ENCODE results near the gene NKX2-2. TPM values are rescaled to one million over a fixed set of nuclear protein-coding genes. Genes with fewer than 3 reads are reported as not detected.

Gene NKX2-2
- total and polyA plus RNA-seq, 2 of the 8 experiments (the other 6 are each of a cell fraction or from before 2014, with no cell fraction given): not detected

DNA sequence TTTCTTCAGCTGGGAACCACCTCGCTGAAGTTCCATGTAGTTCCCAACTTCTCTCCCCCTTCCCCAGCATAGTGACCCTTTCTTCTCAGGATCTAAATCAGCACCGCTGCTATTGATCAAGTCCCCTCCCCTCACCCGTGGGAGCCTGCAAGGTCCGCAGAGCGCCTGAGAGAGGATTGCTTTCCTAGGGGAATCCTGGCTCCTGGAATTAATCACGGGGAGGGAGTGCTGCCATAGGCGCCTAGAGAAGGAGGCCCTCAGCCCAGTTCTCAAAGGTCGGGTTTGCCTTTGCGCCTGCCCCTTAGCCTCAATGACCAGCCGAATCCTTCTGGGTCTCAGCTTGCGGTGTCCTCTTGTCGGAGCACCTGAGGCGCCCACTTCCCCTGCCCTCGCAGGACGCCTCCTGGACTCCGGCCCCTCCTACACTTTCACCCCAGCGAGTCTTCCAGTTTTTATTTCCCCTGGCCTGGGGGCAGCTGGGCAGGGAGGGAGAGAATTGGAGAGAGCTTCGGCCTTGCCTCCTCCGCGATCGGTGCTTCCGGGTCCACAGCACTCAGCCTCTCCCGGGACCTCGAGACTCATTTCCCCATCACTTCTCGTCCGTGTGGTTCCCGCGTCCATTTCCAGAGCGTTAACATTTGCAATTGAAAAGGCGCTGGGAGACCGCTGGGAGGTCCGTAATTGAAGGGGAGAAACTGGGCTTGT, 3.1 kb upstream of the NKX2-2 start:
- Histone ChIP-seq H2BK120ac (replicated peaks; ENCODE audit: low read depth, low read length) (no peak overlapping the region), H2BK20ac (ENCODE audit: low read length) (peak overlapping the region; percentile 80), H2BK15ac (ENCODE audit: low read length) (peak overlapping the region; percentile 61; the same call in 1 of the 2 replicates), H3K4me3 (ENCODE audit: extremely low read depth in 1 of 4, insufficient read depth in 2 of 4, low read depth in 3 of 4, low read length in 4 of 4) (peak overlapping the region in 3 of 4 experiments; percentile 15 to 55 (median 23); a peak in 5 of 8 replicates), H2AK5ac (ENCODE audit: low read depth, low read length) (no peak overlapping the region), H3K9ac (replicated peaks in 1 of 4; ENCODE audit: extremely low read depth in 1 of 4, low read depth in 3 of 4, low read length in 3 of 4) (no peak overlapping the region), H3K18ac (ENCODE audit: extremely low read depth, low read length) (peak overlapping the region; percentile 24; the same call in 1 of the 2 replicates), H3K23me2 (ENCODE audit: low read depth, low read length) (peaks cover 13% of the 10 kb centered on the region; the same call in 1 of the 2 replicates), H4K91ac (replicated peaks; ENCODE audit: insufficient read length, low read length) (no peak overlapping the region), H3K27me3 (replicated peaks in 1 of 4; ENCODE audit: control insufficient read depth in 3 of 4, extremely low read depth in 1 of 4, insufficient read depth in 3 of 4, low read length in 3 of 4) (peaks cover 78 to 90% (median 86%) of the 10 kb centered on the region in 4 experiments), H2BK5ac (ENCODE audit: low read depth, low read length) (no peak overlapping the region; the same call in 1 of the 2 replicates), H3K23ac (ENCODE audit: insufficient read length) (no peak overlapping the region), H4K20me1 (replicated peaks in 1 of 2; ENCODE audit: control insufficient read depth in 1 of 2, insufficient read depth in 2 of 2, low read length in 2 of 2) (peaks cover 13 to 19% of the 10 kb centered on the region in 2 experiments), H3K27ac (ENCODE audit: low read depth, low read length) (no peak overlapping the region), H3K4me1 (replicated peaks in 1 of 4; ENCODE audit: control insufficient read depth in 3 of 4, insufficient read depth in 4 of 4, low read length in 3 of 4) (peaks cover 3 to 56% (median 32%) of the 10 kb centered on the region in 4 experiments), H3K79me2 (ENCODE audit: control insufficient read depth in 1 of 2, insufficient read depth in 2 of 2, low read length in 2 of 2) (no peaks in the 10 kb centered on the region), H3K36me3 (ENCODE audit: control insufficient read depth in 2 of 4, insufficient read depth in 4 of 4, low read length in 3 of 4) (no peaks in the 10 kb centered on the region; a peak in 1 of 8 replicates), H3K56ac (replicated peaks; ENCODE audit: insufficient read length, low read depth, low read length) (no peak overlapping the region), H2AFZ (ENCODE audit: low read length) (no peak overlapping the region), H3K4ac (replicated peaks; ENCODE audit: insufficient read length, low read depth, low read length) (no peak overlapping the region), H2BK12ac (ENCODE audit: low read depth, low read length) (peak overlapping the region; percentile 68; the same call in 1 of the 2 replicates), H4K5ac (ENCODE audit: insufficient read length, low read depth, low read length) (no peak overlapping the region), H3K9me3 (ENCODE audit: insufficient read depth in 2 of 2, low read depth in 1 of 2, low read length in 1 of 2) (no peaks in the 10 kb centered on the region), H3K4me2 (ENCODE audit: insufficient read depth in 1 of 2, low read depth in 2 of 2, low read length in 2 of 2) (peak overlapping the region; percentile 56 to 65), H4K8ac (ENCODE audit: extremely low read depth, insufficient read depth, low read length) (no peak overlapping the region; the same call in 1 of the 2 replicates), H3K79me1 (ENCODE audit: low read depth, low read length) (no peaks in the 10 kb centered on the region), H3K14ac (ENCODE audit: insufficient read length) (no peak overlapping the region)
- ChIA-PET CTCF (ENCODE audit: partially characterized antibody) (interaction anchor here (0.9 to 12.5 kb wide), 8 partner anchors 11 to 469 kb away, joined by 3 to 79 read pairs (median 8); no protein-coding TSS in a partner anchor), POLR2A (ENCODE audit: partially characterized antibody) (interaction anchor here (0.8 to 3.1 kb wide), 5 partner anchors 9 to 674 kb away, joined by 3 to 12 read pairs (median 3); no protein-coding TSS in a partner anchor)
- FAIRE-seq (no peak), DNase-seq (ENCODE audit: low read depth in 1 of 2, low spot score in 2 of 2) (peak in 1 of 2 experiments; percentile 69)
- WGBS, 2 experiments (ENCODE audit: extremely low coverage in 1 of 2, insufficient coverage in 1 of 2, insufficient read length in 1 of 2, insufficient replicate concordance in 2 of 2, low coverage in 1 of 2, low lambda C conversion rate in 2 of 2, missing lambda C conversion rate in 1 of 2): 1% methylated on average over 32 of the region's 32 CpGs; no CpG with 5 or more reads in 1 of the 2 experiments
- TF ChIP-seq POLR2AphosphoS5 (IDR thresholded peaks at IDR 0.05; ENCODE audit: low read depth, low read length) (no peak), E2F6 (IDR thresholded peaks at IDR 0.05) (no peak), GABPA (IDR thresholded peaks at IDR 0.05; ENCODE audit: borderline replicate concordance, insufficient read depth, low read length) (no peak), JUN (IDR thresholded peaks at IDR 0.05; ENCODE audit: low read depth, low read length) (no peak), CREB1 (IDR thresholded peaks at IDR 0.05) (no peak), SP2 (IDR thresholded peaks at IDR 0.05; ENCODE audit: low read length) (no peak), EGR1 (IDR thresholded peaks at IDR 0.05; ENCODE audit: borderline replicate concordance, low read depth, low read length) (no peak), RFX5 (IDR thresholded peaks at IDR 0.05; ENCODE audit: borderline replicate concordance, low read depth, low read length) (no peak), SIX5 (IDR thresholded peaks at IDR 0.05; ENCODE audit: low read depth, low read length) (no peak), TAF1 (IDR thresholded peaks at IDR 0.05; ENCODE audit: low read depth, low read length) (no peak), FOSL1 (IDR thresholded peaks at IDR 0.05; ENCODE audit: insufficient read depth, low read depth, low read length) (no peak), NANOG (IDR thresholded peaks at IDR 0.05; ENCODE audit: insufficient read depth, low read depth, low read length, poor library complexity, severe bottlenecking) (no peak)
